ENCODE data around the gene NSD2. TPM values are rescaled to one million over a fixed set of nuclear protein-coding genes. Genes with fewer than 3 reads are reported as not detected.

NSD2 gene
- total and polyA plus RNA-seq, 12 donors = 11.1 to 187 (median 25.2) TPM

- H3K9me3 ChIP-seq (replicated peaks in 1 of 3) = no peaks in the 10 kb centered on the region
- intact Hi-C loops (cut with DNase I) = loop anchor here in 1 of 2 donors (10.0 kb wide), 1 partner anchor 83 kb away; no protein-coding TSS in a partner anchor
- H3K4me1 ChIP-seq (replicated peaks in 1 of 2) = no peaks in the 10 kb centered on the region
- no peaks in the 10 kb centered on the region for H3K27me3 ChIP-seq
- H3K36me3 ChIP-seq (replicated peaks in 1 of 2) = peaks cover 0 to 7% of the 10 kb centered on the region in 2 donors
- TF ChIP-seq POLR2A (IDR thresholded peaks at IDR 0.05) (no peak), CTCF (IDR thresholded peaks at IDR 0.05) (no peak)
- WGBS, 4 donors = 94 to 98% (median 96%) methylated on average over 5 to 6 of the region's 6 CpGs
- H3K4me3 ChIP-seq = no peak overlapping the region
- no peak overlapping the region for H3K27ac ChIP-seq
- DNase-seq = no peak
Measured at GRCh38 chr4:1898007-1898406, 26.8 kb downstream of the NSD2 start.

- Histone ChIP-seq H3K4me1 (replicated peaks in 1 of 2) (no peaks in the 10 kb centered on the region), H3K27ac (no peak overlapping the region), H3K9me3 (replicated peaks in 1 of 3) (no peaks in the 10 kb centered on the region), H3K36me3 (replicated peaks in 1 of 2) (peaks cover 0 to 7% of the 10 kb centered on the region in 2 donors), H3K27me3 (no peaks in the 10 kb centered on the region), H3K4me3 (no peak overlapping the region)
- no peak for TF ChIP-seq CTCF (IDR thresholded peaks at IDR 0.05)
- no peak for TF ChIP-seq POLR2A (IDR thresholded peaks at IDR 0.05)
- intact Hi-C loops (cut with DNase I) = loop anchor here in 1 of 2 donors (10.0 kb wide), 1 partner anchor 84 kb away; no protein-coding TSS in a partner anchor
- DNase-seq = no peak
- 69 to 95% (median 74%) methylated on average over 1 of the region's 1 CpG for WGBS, 4 donors
Measured at GRCh38 chr4:1898681-1899080, 27.5 kb downstream of the NSD2 start.

GRCh38 chr4:1899149-1900086 is 28.2 kb downstream of the NSD2 start:
- H3K27ac ChIP-seq = no peak overlapping the region
- TF ChIP-seq CTCF (IDR thresholded peaks at IDR 0.05) (peak; percentile 87 to 95 (median 88)), POLR2A (IDR thresholded peaks at IDR 0.05) (no peak)
- 20 to 27% (median 25%) methylated on average over 14 to 15 of the region's 15 CpGs for WGBS, 4 donors
- peak; percentile 66 to 89 (median 78) for DNase-seq
- no peaks in the 10 kb centered on the region for H3K4me1 ChIP-seq (replicated peaks in 1 of 2)
- no peak overlapping the region for H3K4me3 ChIP-seq
- no peaks in the 10 kb centered on the region for H3K27me3 ChIP-seq
- intact Hi-C loops (cut with DNase I) = loop anchor here (5.0 to 10.0 kb wide), 2 partner anchors 85 to 152 kb away; no protein-coding TSS in a partner anchor
- H3K9me3 ChIP-seq (replicated peaks in 1 of 3) = no peaks in the 10 kb centered on the region
- peaks cover 0 to 12% of the 10 kb centered on the region in 2 donors for H3K36me3 ChIP-seq (replicated peaks in 1 of 2)

- TF ChIP-seq POLR2A (IDR thresholded peaks at IDR 0.05) (no peak), CTCF (IDR thresholded peaks at IDR 0.05) (no peak)
- peaks cover 0 to 12% of the 10 kb centered on the region in 2 donors for H3K36me3 ChIP-seq (replicated peaks in 1 of 2)
- no peaks in the 10 kb centered on the region for H3K27me3 ChIP-seq
- H3K27ac ChIP-seq = no peak overlapping the region
- intact Hi-C loops (cut with DNase I) = loop anchor here (5.0 to 10.0 kb wide), 2 partner anchors 85 to 153 kb away; no protein-coding TSS in a partner anchor
- no peak overlapping the region for H3K4me3 ChIP-seq
- no peaks in the 10 kb centered on the region for H3K9me3 ChIP-seq (replicated peaks in 1 of 3)
- H3K4me1 ChIP-seq (replicated peaks in 1 of 2) = no peaks in the 10 kb centered on the region
- no peak for DNase-seq
Measured at GRCh38 chr4:1900087-1900433, 28.9 kb downstream of the NSD2 start.
